ELR (cell line): ENCODE data around the gene OR5A2.
"Not testable (repeated sequence)": the region's sequence is repeated elsewhere in the genome, so short reads cannot be mapped to it uniquely, and the experiment has no call there.

Experiments used
- DNase-seq: peaks from one replicate; pipeline ENCODE4 v3.0.0-alpha.2; 2015; ENCODE audit warnings: low read depth

OR5A2 gene

GRCh38 chr11:59380263-59381059 lies 45.8 kb downstream of the OR5A2 start:
- DNase-seq: no peak

GRCh38 chr11:59372324-59372723 lies 53.9 kb downstream of the OR5A2 start:
- DNase-seq: not testable (repeated sequence)

GRCh38 chr11:59368238-59369022 lies 57.8 kb downstream of the OR5A2 start:
- DNase-seq: no peak
